HCT116 (cell line): ENCODE data around the gene SORL1-AS1.

Experiments
- ATAC-seq: fragments of 200-7000 bp; cut with Tn5 transposase; 2 replicates; pipeline ENCODE4 v1.9.1; 2020; ENCODE audit warnings: mild to moderate bottlenecking, moderate library complexity
- BruUV-seq: library from RNA; stranded (reverse); fragments of 400-500 nt; replicated peaks from 2 replicates; lab custom pipeline; 2021; lab: Mats Ljungman, UMichigan
- CTCF ChIA-PET: fragments of 300-600 bp; sonication (Branson Sonifier 250); formaldehyde crosslinking; loops from one replicate; lab custom pipeline; 2021; ENCODE audit warnings: antibody characterized with exemption; lab: Charles Lee
- POLR2A ChIA-PET: fragments of 300-600, 350-600 bp; sonication (Branson Sonifier 250); formaldehyde crosslinking; loops from one replicate; lab custom pipeline; 2021; ENCODE audit warnings: antibody characterized with exemption; lab: Charles Lee
- RAD21 ChIA-PET, 2 experiments: fragments of 300-600 bp; sonication (Branson Sonifier 250); formaldehyde crosslinking; loops; one replicate each; lab custom pipeline; 2023; ENCODE audit warnings: low total read pairs in 2 of 2; ENCODE audit not compliant: uncharacterized antibody in 2 of 2, unreplicated experiment in 2 of 2, low non-redundant PET in 1 of 2; lab: Charles Lee
- DNase-seq: peaks from one replicate; pipeline ENCODE4 v3.0.0-alpha.2; 2010; ENCODE audit warnings: low read depth, low spot score
- H2AFZ ChIP-seq: fragments of 200-600 bp; shearing (Covaris generic), sonication (generic); 2 replicates; pipeline ENCODE4 v1.6.1; 2017; ENCODE audit warnings: low read depth, mixed run types, mixed read lengths, antibody characterized with exemption, low read length; ENCODE audit not compliant: poor library complexity, severe bottlenecking
- H3K27ac ChIP-seq: 2 replicates; pipeline ENCODE4 v1.5.1; 2012; ENCODE audit warnings: low read depth, low read length
- H3K27me3 ChIP-seq: fragments of 200-600 bp; sonication (generic); 2 replicates; pipeline ENCODE4 v1.6.1; 2016; ENCODE audit warnings: mixed run types, low read length, mixed read lengths; ENCODE audit not compliant: insufficient read depth
- H3K36me3 ChIP-seq, 2 experiments: fragments of 200-500 bp in 1 of 2; fragments of 200-600 bp in 1 of 2; sonication (Bioruptor generic) in 1 of 2; sonication (generic) in 1 of 2; 2 replicates each; pipeline versions ENCODE4 v1.5.1 to v1.6.1; 2014 to 2016; ENCODE audit warnings: low read length in 2 of 2, inconsistent platforms in 1 of 2, mixed read lengths in 1 of 2, mixed run types in 1 of 2; ENCODE audit not compliant: insufficient read depth in 2 of 2, control insufficient read depth in 1 of 2
- H3K4me1 ChIP-seq, 2 experiments: fragments of 200-600 bp in 1 of 2; sonication (generic) in 1 of 2; 2 replicates each; pipeline versions ENCODE4 v1.5.1 to v1.6.1; 2012 to 2017; ENCODE audit warnings: low read length in 2 of 2, inconsistent platforms in 1 of 2, mild to moderate bottlenecking in 1 of 2, mixed read lengths in 1 of 2, mixed run types in 1 of 2, moderate library complexity in 1 of 2; ENCODE audit not compliant: insufficient read depth in 2 of 2, control insufficient read depth in 1 of 2
- H3K4me2 ChIP-seq: fragments of 200-600 bp; sonication (generic); 2 replicates; pipeline ENCODE4 v1.6.1; 2017; ENCODE audit warnings: mixed run types, low read length, mixed read lengths
- H3K4me3 ChIP-seq, 2 experiments: fragments of 200-600 bp in 1 of 2; sonication (generic) in 1 of 2; replicated peaks in 1 of 2; 2 replicates each; pipeline ENCODE4 v1.5.1; 2011 to 2016; ENCODE audit warnings: low read length in 2 of 2, control low read depth in 1 of 2, low read depth in 1 of 2, mild to moderate bottlenecking in 1 of 2, mixed read lengths in 1 of 2, mixed run types in 1 of 2
- H3K79me2 ChIP-seq: fragments of 200-600 bp; sonication (generic); 2 replicates; pipeline ENCODE4 v1.6.1; 2017; ENCODE audit warnings: mild to moderate bottlenecking, mixed run types, low read length, moderate library complexity, mixed read lengths; ENCODE audit not compliant: insufficient read depth
- H3K9ac ChIP-seq: fragments of 200-600 bp; sonication (generic); 2 replicates; pipeline ENCODE4 v1.6.1; 2016; ENCODE audit warnings: low read length, mixed read lengths
- H3K9me2 ChIP-seq: fragments of 200-600 bp; sonication (generic), shearing (Covaris generic); 2 replicates; pipeline ENCODE4 v1.6.1; 2017; ENCODE audit warnings: mixed run types, mild to moderate bottlenecking, moderate library complexity; ENCODE audit not compliant: insufficient read depth
- H3K9me3 ChIP-seq, 2 experiments: fragments of 200-500 bp in 1 of 2; fragments of 200-600 bp in 1 of 2; sonication (Bioruptor generic) in 1 of 2; sonication (generic) in 1 of 2; 2 replicates each; pipeline ENCODE4 v1.6.1; 2014 to 2017; ENCODE audit warnings: low read length in 2 of 2, mixed read lengths in 2 of 2, inconsistent platforms in 1 of 2, low read depth in 1 of 2, mild to moderate bottlenecking in 1 of 2, mixed run types in 1 of 2, moderate library complexity in 1 of 2; ENCODE audit not compliant: control insufficient read depth in 1 of 2, insufficient read depth in 1 of 2
- H4K20me1 ChIP-seq: fragments of 200-600 bp; sonication (generic), shearing (Covaris generic); 2 replicates; pipeline ENCODE4 v1.6.1; 2017; ENCODE audit warnings: mixed run types, mild to moderate bottlenecking, moderate library complexity; ENCODE audit not compliant: insufficient read depth
- EZH2 ChIP-seq: fragments of 200-600 bp; sonication (generic); IDR thresholded peaks from 2 replicates; pipeline ENCODE4 v1.6.1; 2017; ENCODE audit warnings: antibody characterized with exemption, mixed run types
- EZH2phosphoT487 ChIP-seq: fragments of 200-600 bp; IDR thresholded peaks from 2 replicates; pipeline ENCODE4 v1.6.1; 2018; ENCODE audit warnings: antibody characterized with exemption, borderline replicate concordance
- FOSL1 ChIP-seq: IDR thresholded peaks from 2 replicates; pipeline ENCODE4 v1.6.1; 2012; ENCODE audit warnings: low read depth
- POLR2AphosphoS5 ChIP-seq: IDR thresholded peaks from 2 replicates; pipeline ENCODE4 v1.6.1; 2011; ENCODE audit warnings: mild to moderate bottlenecking, low read depth, low read length, moderate library complexity
- RAD21 ChIP-seq: IDR thresholded peaks from 2 replicates; pipeline ENCODE4 v1.6.1; 2012; ENCODE audit warnings: low read depth, mild to moderate bottlenecking
- SIN3A ChIP-seq: IDR thresholded peaks from 2 replicates; pipeline ENCODE4 v1.6.1; 2012; ENCODE audit warnings: low read depth
- SP1 ChIP-seq: IDR thresholded peaks from 2 replicates; pipeline ENCODE4 v1.6.1; 2012; ENCODE audit warnings: low read depth
- TCF7L2 ChIP-seq: IDR thresholded peaks from 2 replicates; pipeline ENCODE4 v1.7.0; 2011; ENCODE audit warnings: borderline replicate concordance, inconsistent platforms; ENCODE audit not compliant: insufficient read depth, insufficient read length; ENCODE audit errors: extremely low read depth
- intact Hi-C: fragments of 100-400 bp; cut with micrococcal nuclease; formaldehyde crosslinking; loops from 2 replicates; pipeline ENCODE4 v1.10.0; 2022
- TF ChIP-seq, protein P1 (sequence below): IDR thresholded peaks from 2 replicates; pipeline ENCODE4 v1.6.1; 2012
- TF ChIP-seq, protein P2 (sequence below): IDR thresholded peaks from 2 replicates; pipeline ENCODE4 v1.6.1; 2012
- TF ChIP-seq, protein P3 (sequence below), 3 experiments: fragments of 200-600 bp in 1 of 3; sonication (generic) in 1 of 3; IDR thresholded peaks in 2 of 3; conservative IDR thresholded peaks in 1 of 3; 2 replicates each; pipeline ENCODE4 v1.5.1; 2012 to 2017; ENCODE audit warnings: low read depth in 2 of 3, low read length in 2 of 3, antibody characterized with exemption in 1 of 3, borderline replicate concordance in 1 of 3, control low read depth in 1 of 3, mild to moderate bottlenecking in 1 of 3, mixed read lengths in 1 of 3, mixed run types in 1 of 3, moderate library complexity in 1 of 3; ENCODE audit not compliant: insufficient read depth in 1 of 3
- TF ChIP-seq, protein P4 (sequence below): IDR thresholded peaks from 2 replicates; pipeline ENCODE4 v1.6.1; 2011; ENCODE audit warnings: mild to moderate bottlenecking, low read length, moderate library complexity; ENCODE audit not compliant: insufficient replicate concordance; ENCODE audit errors: extremely low read depth

Gene SORL1-AS1

DNA sequence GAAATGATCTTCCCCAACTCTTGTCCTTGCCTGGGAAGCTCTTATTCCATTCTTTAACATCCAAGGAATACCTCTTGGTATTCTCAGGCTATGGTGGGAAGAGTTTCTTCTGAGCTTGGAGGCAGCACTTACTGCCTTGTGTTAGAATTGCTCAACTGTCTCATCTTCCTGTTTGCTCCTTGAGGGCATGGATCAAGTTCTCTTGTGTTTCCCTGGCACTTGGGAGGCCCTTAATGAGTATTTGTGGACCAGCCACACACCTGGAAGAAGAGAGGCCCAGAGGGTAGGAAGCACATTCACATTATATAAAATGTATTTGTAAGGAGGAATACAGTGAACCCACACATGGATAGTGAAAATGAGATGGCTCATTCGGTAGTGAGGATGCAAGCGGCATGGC, 3.4 kb upstream of the SORL1-AS1 start:
- DNase-seq, result no peak
- H3K27ac ChIP-seq, result no peak overlapping the region
- RAD21 ChIA-PET, result no interaction called here
- peaks cover 14 to 25% of the 10 kb centered on the region in 2 experiments for H3K4me1 ChIP-seq
- intact Hi-C loops, result no loop called here
- no peaks in the 10 kb centered on the region for H3K27me3 ChIP-seq
- POLR2A ChIA-PET, result interaction anchor here (1.2 kb wide), 1 partner anchor 11 kb away, joined by 8 read pairs; no protein-coding TSS in a partner anchor
- H3K79me2 ChIP-seq, result no peaks in the 10 kb centered on the region
- H4K20me1 ChIP-seq, result no peaks in the 10 kb centered on the region
- no peaks in the 10 kb centered on the region for H3K9me3 ChIP-seq
- ATAC-seq, result no peak
- no peak overlapping the region for H3K9ac ChIP-seq
- CTCF ChIA-PET, result no interaction called here
- no peaks in the 10 kb centered on the region for H3K36me3 ChIP-seq
- H3K9me2 ChIP-seq, result no peaks in the 10 kb centered on the region
- H3K4me2 ChIP-seq, result no peak overlapping the region
- BruUV-seq, result no TSS peak
- no peak overlapping the region for H2AFZ ChIP-seq
- TF ChIP-seq EZH2phosphoT487 (no peak), SIN3A (no peak), TCF7L2 (no peak), RAD21 (no peak), EZH2 (no peak), SP1 (no peak), FOSL1 (no peak), POLR2AphosphoS5 (no peak)
- TF ChIP-seq, protein P1, sequence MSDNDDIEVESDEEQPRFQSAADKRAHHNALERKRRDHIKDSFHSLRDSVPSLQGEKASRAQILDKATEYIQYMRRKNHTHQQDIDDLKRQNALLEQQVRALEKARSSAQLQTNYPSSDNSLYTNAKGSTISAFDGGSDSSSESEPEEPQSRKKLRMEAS, result no peak
- TF ChIP-seq, protein P2, sequence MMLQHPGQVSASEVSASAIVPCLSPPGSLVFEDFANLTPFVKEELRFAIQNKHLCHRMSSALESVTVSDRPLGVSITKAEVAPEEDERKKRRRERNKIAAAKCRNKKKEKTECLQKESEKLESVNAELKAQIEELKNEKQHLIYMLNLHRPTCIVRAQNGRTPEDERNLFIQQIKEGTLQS, result no peak
- TF ChIP-seq, protein P3, sequence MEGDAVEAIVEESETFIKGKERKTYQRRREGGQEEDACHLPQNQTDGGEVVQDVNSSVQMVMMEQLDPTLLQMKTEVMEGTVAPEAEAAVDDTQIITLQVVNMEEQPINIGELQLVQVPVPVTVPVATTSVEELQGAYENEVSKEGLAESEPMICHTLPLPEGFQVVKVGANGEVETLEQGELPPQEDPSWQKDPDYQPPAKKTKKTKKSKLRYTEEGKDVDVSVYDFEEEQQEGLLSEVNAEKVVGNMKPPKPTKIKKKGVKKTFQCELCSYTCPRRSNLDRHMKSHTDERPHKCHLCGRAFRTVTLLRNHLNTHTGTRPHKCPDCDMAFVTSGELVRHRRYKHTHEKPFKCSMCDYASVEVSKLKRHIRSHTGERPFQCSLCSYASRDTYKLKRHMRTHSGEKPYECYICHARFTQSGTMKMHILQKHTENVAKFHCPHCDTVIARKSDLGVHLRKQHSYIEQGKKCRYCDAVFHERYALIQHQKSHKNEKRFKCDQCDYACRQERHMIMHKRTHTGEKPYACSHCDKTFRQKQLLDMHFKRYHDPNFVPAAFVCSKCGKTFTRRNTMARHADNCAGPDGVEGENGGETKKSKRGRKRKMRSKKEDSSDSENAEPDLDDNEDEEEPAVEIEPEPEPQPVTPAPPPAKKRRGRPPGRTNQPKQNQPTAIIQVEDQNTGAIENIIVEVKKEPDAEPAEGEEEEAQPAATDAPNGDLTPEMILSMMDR (IDR thresholded peaks at IDR 0.05 in 2 of 3, conservative IDR thresholded peaks at IDR 0.05 in 1 of 3; ENCODE audit: borderline replicate concordance in 1 of 3, insufficient read depth in 1 of 3, low read depth in 2 of 3, low read length in 2 of 3), result no peak
- TF ChIP-seq, protein P4, sequence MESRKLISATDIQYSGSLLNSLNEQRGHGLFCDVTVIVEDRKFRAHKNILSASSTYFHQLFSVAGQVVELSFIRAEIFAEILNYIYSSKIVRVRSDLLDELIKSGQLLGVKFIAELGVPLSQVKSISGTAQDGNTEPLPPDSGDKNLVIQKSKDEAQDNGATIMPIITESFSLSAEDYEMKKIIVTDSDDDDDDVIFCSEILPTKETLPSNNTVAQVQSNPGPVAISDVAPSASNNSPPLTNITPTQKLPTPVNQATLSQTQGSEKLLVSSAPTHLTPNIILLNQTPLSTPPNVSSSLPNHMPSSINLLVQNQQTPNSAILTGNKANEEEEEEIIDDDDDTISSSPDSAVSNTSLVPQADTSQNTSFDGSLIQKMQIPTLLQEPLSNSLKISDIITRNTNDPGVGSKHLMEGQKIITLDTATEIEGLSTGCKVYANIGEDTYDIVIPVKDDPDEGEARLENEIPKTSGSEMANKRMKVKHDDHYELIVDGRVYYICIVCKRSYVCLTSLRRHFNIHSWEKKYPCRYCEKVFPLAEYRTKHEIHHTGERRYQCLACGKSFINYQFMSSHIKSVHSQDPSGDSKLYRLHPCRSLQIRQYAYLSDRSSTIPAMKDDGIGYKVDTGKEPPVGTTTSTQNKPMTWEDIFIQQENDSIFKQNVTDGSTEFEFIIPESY, result no peak
- H3K4me3 ChIP-seq, result no peak overlapping the region
